SIG-M5 treated with dmso at 0.1 percent for 504 hours (cell line): Measurements from ENCODE around the gene ASRGL1.

Experiments used
- DNase-seq: peaks from one replicate; lab custom pipeline; 2025; ENCODE audit not compliant: unreplicated experiment; lab: John Stamatoyannopoulos, UW

The ASRGL1 gene

GRCh38 chr11:62439785-62440602 is 102.7 kb downstream of the ASRGL1 start:
- DNase-seq, result peak; percentile 18
